ENCODE measurements around the gene PDPR. TPM values are rescaled to one million over a fixed set of nuclear protein-coding genes. Genes with fewer than 3 reads are reported as not detected.
"Not testable (repeated sequence)": the region's sequence is repeated elsewhere in the genome, so short reads cannot be mapped to it uniquely, and the experiment has no call there.

Gene PDPR
- total and polyA plus RNA-seq, 4 donors: 2.2 to 13.5 (median 6.5) TPM

DNA sequence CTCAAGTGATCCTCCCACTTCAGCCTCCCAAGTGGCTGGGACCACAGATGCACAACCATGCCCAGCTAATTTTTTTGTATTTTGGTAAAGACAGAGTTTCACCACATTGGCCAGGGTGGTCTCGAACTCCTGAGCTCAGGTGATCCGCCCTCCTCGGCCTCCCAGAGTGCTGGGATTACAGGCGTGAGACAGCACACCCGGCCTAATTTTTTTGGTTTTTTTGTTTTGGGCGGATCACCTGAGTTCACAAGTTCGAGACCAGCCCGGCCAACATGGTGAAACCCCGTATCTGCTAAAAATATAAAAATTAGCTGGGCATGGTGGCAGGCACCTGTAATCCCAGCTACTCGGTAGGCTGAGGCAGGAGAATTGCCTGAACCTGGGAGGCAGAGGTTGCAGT, 40.6 kb downstream of the PDPR start:
- DNase-seq (ENCODE audit: low spot score); H3K27me3 ChIP-seq (ENCODE audit: control insufficient read depth in 4 of 4, insufficient read depth in 4 of 4, low read length in 3 of 4); H3K9ac ChIP-seq (ENCODE audit: low read depth in 1 of 2, low read length in 2 of 2); H3K27ac ChIP-seq (ENCODE audit: low read depth in 1 of 2, low read length in 2 of 2); H3K9me3 ChIP-seq (ENCODE audit: control insufficient read depth in 4 of 4, low read length in 3 of 4); H3K4me3 ChIP-seq (ENCODE audit: low read depth in 1 of 3, low read length in 3 of 3): not testable (repeated sequence)
- peaks cover 6 to 86% (median 49%) of the 10 kb centered on the region in 4 donors for H3K36me3 ChIP-seq (ENCODE audit: control insufficient read depth in 4 of 4, insufficient read depth in 3 of 4, low read depth in 1 of 4, low read length in 3 of 4)
- peaks cover 0 to 25% (median 21%) of the 10 kb centered on the region in 4 donors for H3K4me1 ChIP-seq (ENCODE audit: control insufficient read depth in 4 of 4, insufficient read depth in 4 of 4, low read length in 3 of 4)
- 98% methylated on average over 10 of the region's 10 CpGs for WGBS

DNA sequence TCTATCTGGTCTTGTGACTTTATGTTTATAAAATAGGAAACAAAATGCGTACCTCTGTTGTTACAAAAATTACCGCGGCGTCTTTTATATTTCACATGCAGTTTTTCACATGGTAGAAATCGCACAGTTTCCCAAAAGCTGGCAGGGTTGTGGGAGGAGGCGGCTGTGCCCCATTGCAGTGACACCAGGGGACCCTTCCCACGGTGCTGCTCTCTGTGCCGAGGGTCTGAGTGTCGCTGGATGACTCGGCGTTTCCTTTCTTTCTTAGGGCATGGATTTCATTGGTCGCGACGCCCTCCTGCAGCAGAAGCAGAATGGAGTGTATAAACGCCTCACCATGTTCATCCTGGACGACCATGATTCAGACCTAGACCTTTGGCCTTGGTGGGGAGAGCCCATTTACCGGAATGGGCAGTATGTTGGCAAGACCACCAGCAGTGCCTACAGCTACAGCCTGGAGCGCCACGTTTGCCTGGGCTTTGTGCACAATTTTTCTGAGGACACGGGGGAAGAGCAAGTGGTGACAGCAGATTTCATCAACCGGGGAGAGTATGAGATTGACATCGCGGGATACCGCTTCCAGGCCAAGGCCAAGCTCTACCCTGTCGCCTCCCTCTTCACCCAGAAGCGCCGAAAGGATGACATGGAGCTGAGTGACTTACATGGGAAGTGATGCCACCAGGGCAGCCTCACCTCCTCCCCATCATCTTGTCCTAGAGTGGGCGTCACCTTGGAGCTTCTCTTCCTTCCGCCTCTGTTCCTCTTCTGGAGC, 42.3 kb downstream of the PDPR start:
- Histone ChIP-seq H3K36me3 (ENCODE audit: control insufficient read depth in 4 of 4, insufficient read depth in 3 of 4, low read depth in 1 of 4, low read length in 3 of 4) (peaks cover 10 to 91% (median 52%) of the 10 kb centered on the region in 4 donors), H3K4me1 (ENCODE audit: control insufficient read depth in 4 of 4, insufficient read depth in 4 of 4, low read length in 3 of 4) (peaks cover 0 to 25% (median 21%) of the 10 kb centered on the region in 4 donors), H3K9ac (ENCODE audit: low read depth in 1 of 2, low read length in 2 of 2) (no peak overlapping the region), H3K9me3 (ENCODE audit: control insufficient read depth in 4 of 4, low read length in 3 of 4) (no peaks in the 10 kb centered on the region), H3K27me3 (ENCODE audit: control insufficient read depth in 4 of 4, insufficient read depth in 4 of 4, low read length in 3 of 4) (no peaks in the 10 kb centered on the region), H3K4me3 (ENCODE audit: low read depth in 1 of 3, low read length in 3 of 3) (no peak overlapping the region), H3K27ac (ENCODE audit: low read depth in 1 of 2, low read length in 2 of 2) (no peak overlapping the region)
- DNase-seq (ENCODE audit: low spot score): no peak
- TF ChIP-seq MAX (IDR thresholded peaks at IDR 0.05): no peak
- no peak for TF ChIP-seq HNF4G (IDR thresholded peaks at IDR 0.05)
- no peak for TF ChIP-seq SP1 (IDR thresholded peaks at IDR 0.05)
- TF ChIP-seq ZBTB33 (IDR thresholded peaks at IDR 0.05): no peak
- TF ChIP-seq, protein P1, sequence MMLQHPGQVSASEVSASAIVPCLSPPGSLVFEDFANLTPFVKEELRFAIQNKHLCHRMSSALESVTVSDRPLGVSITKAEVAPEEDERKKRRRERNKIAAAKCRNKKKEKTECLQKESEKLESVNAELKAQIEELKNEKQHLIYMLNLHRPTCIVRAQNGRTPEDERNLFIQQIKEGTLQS (IDR thresholded peaks at IDR 0.05): no peak
- TF ChIP-seq EGR1 (IDR thresholded peaks at IDR 0.05; ENCODE audit: low read depth in 2 of 2): no peak
- TF ChIP-seq, protein P2, sequence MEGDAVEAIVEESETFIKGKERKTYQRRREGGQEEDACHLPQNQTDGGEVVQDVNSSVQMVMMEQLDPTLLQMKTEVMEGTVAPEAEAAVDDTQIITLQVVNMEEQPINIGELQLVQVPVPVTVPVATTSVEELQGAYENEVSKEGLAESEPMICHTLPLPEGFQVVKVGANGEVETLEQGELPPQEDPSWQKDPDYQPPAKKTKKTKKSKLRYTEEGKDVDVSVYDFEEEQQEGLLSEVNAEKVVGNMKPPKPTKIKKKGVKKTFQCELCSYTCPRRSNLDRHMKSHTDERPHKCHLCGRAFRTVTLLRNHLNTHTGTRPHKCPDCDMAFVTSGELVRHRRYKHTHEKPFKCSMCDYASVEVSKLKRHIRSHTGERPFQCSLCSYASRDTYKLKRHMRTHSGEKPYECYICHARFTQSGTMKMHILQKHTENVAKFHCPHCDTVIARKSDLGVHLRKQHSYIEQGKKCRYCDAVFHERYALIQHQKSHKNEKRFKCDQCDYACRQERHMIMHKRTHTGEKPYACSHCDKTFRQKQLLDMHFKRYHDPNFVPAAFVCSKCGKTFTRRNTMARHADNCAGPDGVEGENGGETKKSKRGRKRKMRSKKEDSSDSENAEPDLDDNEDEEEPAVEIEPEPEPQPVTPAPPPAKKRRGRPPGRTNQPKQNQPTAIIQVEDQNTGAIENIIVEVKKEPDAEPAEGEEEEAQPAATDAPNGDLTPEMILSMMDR (IDR thresholded peaks at IDR 0.05; ENCODE audit: low read depth, low read length, missing input control): no peak
- TF ChIP-seq TAF1 (conservative IDR thresholded peaks at IDR 0.05): no peak
- 95% methylated on average over 29 of the region's 29 CpGs for WGBS

GRCh38 chr16:70157105-70157476, 43.0 kb downstream of the PDPR start:
- Histone ChIP-seq H3K27me3 (ENCODE audit: control insufficient read depth in 4 of 4, insufficient read depth in 4 of 4, low read length in 3 of 4) (no peaks in the 10 kb centered on the region), H3K4me3 (ENCODE audit: low read depth in 1 of 3, low read length in 3 of 3) (no peak overlapping the region), H3K36me3 (ENCODE audit: control insufficient read depth in 4 of 4, insufficient read depth in 3 of 4, low read depth in 1 of 4, low read length in 3 of 4) (peaks cover 10 to 91% (median 55%) of the 10 kb centered on the region in 4 donors), H3K4me1 (ENCODE audit: control insufficient read depth in 4 of 4, insufficient read depth in 4 of 4, low read length in 3 of 4) (peaks cover 0 to 21% (median 18%) of the 10 kb centered on the region in 4 donors), H3K9me3 (ENCODE audit: control insufficient read depth in 4 of 4, low read length in 3 of 4) (no peaks in the 10 kb centered on the region), H3K9ac (ENCODE audit: low read depth in 1 of 2, low read length in 2 of 2) (no peak overlapping the region), H3K27ac (ENCODE audit: low read depth in 1 of 2, low read length in 2 of 2) (no peak overlapping the region)
- DNase-seq (ENCODE audit: low spot score): no peak
- WGBS: 87% methylated on average over 11 of the region's 11 CpGs
- TF ChIP-seq, protein P2 (IDR thresholded peaks at IDR 0.05; ENCODE audit: low read depth, low read length, missing input control): no peak
- TF ChIP-seq, protein P1 (IDR thresholded peaks at IDR 0.05): no peak
- TF ChIP-seq MAX (IDR thresholded peaks at IDR 0.05) (no peak), GABPA (IDR thresholded peaks at IDR 0.05 in 1 of 2, conservative IDR thresholded peaks at IDR 0.05 in 1 of 2) (no peak), TAF1 (conservative IDR thresholded peaks at IDR 0.05) (no peak), FOXA2 (IDR thresholded peaks at IDR 0.05) (no peak), ZBTB33 (IDR thresholded peaks at IDR 0.05) (no peak), SP1 (IDR thresholded peaks at IDR 0.05) (no peak), JUND (IDR thresholded peaks at IDR 0.05) (no peak), FOXA1 (IDR thresholded peaks at IDR 0.05) (no peak), EGR1 (IDR thresholded peaks at IDR 0.05; ENCODE audit: low read depth in 2 of 2) (no peak), HNF4G (IDR thresholded peaks at IDR 0.05) (no peak), RXRA (IDR thresholded peaks at IDR 0.05) (no peak)

All from liver (tissue), 9 donors.